Stimulated activated CD4-positive, alpha-beta T cell treated with anti-CD3 and anti-CD28 coated beads, Interleukin-4, amount 100 ng/mL, for 48 hours (primary cell): ENCODE data around the gene C10orf62.

Experiments
- DNase-seq, 2 donors: peaks; one replicate each; pipeline ENCODE4 v3.0.0-alpha.2; 2020; ENCODE audit warnings: low read depth in 2 of 2

C10orf62 gene

DNA sequence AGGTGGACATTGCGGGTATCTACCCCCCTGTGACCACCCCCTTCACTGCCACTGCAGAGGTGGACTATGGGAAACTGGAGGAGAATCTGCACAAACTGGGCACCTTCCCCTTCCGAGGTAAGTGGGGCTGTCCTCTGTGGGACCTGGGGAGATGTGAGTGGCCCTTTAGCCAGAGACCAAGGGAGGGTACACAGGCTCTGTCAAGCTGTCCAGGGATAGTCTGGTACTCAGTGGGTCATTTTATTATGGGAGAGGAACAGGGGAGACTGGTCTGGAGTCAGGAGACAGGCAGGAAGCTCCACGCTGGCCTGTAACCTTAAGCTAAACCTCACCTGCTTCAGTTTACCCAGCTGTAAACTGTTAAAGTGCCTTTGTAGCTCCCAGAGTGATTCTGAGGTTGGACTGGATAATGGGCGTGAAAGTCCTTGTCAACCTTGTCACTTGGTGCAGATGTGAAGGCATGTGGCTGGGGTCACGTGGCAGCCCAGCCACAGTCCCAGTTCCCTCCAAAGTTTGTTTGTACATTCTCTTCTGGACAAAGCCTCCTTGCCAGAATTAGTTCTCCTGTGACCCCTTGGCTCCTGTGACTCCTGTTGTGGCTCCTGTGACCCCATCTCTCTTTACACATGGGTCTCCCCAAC, 4.6 kb upstream of the C10orf62 start:
- DNase-seq, result no peak

- DNase-seq, result no peak
These were observed 4.1 kb upstream of the C10orf62 start for GRCh38 chr10:97585439-97585811.

- no peak for DNase-seq
These were observed 2.3 kb upstream of the C10orf62 start for GRCh38 chr10:97587183-97587582.

DNA sequence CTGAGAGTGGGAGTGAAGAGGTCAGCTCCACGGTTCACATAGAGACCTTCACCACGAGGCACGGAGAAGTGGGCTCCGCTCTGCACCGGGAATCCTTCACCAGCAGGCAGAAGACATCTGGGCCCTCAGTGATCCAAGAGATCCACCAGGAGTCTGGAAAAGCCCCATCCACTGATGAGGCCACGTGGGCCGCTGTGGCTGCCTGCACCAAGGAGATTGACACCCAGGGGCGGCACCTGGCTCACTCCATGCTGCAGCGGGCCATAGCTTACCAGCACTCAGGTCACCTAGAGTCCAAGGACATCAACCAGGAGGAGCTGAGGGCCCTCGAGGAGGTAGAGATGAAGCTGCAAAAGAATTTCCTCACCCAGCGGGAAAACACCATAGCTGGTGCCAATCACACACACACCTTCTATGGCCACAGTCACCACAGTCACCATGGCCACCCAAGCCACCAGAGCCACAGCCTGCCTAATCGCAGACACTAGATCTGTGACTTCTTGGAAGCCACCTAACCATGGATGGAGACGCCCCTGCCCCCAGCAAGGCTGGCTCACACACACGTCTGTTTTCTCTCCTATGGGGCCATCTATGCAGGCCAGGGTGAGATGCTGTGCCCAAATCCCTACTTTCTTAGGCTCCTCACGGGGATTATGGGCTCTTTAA, 694 bp downstream of the C10orf62 start:
- DNase-seq, result no peak

GRCh38 chr10:97590748-97591495, 1.4 kb downstream of the C10orf62 start:
- no peak for DNase-seq

DNA sequence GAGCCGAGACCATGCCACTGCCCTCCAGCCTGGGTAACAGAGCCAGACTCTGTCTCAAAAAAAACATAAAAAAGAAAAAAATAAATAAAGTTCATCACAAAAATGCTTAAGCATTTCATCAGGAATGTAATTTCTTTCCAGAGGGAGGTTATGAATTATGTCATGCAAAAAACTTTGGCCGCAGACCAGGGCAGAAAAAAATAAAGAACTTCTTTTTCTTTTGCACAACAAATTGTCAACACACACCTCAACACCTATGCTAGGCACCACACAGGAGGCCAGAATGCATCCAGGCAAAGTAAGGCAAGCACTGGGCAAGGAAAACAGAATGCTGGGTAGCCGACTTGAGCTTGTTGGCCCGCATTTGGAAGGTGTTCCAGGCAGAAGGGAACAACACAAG, 3.9 kb downstream of the C10orf62 start:
- no peak for DNase-seq

DNA sequence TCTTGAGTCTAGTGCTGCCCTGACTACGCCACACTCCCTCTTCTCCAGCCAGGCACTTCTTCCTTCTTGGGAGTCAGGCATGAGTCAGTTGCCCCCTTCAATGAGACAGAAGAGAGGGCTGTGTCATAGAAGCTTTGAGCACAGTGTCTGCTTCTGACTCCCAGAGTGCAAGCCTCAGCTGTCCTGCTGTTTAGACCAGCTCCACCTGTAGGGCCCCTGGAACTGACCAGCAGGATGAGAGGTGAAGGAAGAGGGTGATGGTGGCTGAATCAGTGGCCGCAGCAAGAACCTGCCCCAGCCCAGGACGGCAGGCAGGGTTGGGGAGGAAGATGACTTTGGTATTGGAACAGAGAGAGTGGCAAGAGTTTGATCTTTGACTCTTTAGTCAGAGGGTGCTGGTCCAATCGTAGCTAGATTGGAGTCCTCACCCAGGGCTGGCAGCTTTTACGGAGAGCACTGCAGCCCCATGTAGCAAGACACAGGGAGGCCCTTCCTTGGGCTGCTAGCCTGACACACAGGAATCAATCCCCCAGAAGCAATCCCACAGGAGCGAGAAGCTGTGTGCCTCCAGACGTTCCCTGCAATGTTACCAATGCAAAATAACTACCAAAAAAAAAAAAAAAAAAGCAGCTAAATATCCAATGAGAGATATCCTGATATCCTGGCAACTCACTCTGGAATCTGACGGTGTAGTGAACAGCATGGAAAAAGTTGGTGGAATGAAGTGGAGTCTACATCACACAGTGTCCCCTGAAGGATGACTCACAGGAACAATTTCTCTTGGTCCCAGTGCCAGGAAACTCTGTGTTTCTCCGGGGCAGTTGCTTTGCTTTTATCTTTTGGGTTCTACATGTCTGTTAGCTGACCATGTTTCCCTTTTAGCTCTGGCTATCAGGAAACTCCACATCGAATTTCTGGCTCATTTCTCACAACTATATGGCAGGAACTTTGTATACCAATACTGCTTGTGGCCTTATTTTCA, 6.9 kb downstream of the C10orf62 start:
- DNase-seq, result no peak

GRCh38 chr10:97597778-97598177, 8.3 kb downstream of the C10orf62 start:
- no peak for DNase-seq

- DNase-seq, result no peak
These were observed 9.1 kb downstream of the C10orf62 start for GRCh38 chr10:97598407-97599271.

- no peak for DNase-seq
These were observed 9.7 kb downstream of the C10orf62 start for GRCh38 chr10:97599272-97599619.

DNA sequence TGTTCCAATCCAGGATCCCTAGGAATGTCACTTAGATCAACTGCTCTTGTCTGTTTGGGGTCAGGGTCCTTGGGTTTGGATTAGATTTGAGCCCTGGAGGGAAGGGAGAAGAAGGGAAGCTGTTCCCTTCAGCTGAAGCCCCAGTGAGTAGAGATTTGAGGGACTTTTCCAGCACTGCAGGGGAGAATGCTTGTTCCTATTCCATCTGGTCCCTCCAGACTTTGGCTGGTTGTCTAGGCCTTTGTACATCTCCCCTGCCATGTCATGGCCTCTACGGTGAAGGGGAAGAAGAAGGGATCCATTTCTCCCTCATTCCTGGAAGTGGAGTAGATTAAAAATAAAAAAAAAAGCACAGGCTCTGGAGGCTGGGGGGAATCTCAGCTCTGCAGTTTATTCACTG, 11.1 kb downstream of the C10orf62 start:
- DNase-seq, result no peak

DNA sequence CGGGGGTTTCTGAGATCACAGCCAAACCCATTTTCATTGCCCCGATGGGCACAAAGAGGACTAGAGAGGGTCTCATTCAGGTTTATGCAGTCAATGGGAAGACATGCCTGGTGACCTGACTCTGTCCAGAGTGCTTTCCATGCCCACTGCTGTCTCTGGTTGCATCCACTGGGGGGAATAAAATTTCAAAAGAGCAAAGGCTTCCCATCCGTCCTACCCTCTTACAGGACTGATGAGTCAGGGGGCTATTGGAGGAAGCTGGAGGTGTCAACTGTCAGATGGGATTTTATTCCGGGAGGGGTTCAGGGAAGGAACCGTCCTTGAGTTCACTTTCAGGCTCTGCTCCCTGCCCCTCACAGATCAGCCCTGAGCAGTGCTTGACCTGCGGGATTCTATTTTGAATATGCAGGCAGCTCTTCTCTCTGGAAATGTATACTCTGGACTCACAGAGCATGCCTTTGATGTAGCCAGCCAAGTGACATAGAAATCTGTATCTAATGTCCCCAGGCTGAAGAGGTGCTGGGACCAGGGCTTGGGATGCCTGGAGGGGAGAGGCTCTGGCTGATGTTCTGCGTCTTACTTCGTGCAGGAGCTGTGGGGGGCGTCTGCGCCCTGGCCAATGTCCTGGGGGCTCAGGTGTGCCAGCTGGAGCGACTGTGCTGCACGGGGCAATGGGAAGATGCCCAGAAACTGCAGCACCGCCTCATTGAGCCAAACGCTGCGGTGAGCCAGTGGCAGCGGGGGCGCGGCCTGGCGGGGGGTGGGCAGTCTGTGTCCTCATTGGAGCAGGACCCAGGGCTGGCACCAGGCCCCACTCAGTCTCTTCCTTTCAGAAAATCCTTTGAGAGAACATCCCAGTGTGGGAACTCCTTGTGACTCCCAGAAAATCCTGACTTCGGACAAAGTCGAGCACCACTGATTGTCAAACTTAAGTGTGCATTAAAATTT, 12.0 kb downstream of the C10orf62 start:
- DNase-seq, result no peak

DNA sequence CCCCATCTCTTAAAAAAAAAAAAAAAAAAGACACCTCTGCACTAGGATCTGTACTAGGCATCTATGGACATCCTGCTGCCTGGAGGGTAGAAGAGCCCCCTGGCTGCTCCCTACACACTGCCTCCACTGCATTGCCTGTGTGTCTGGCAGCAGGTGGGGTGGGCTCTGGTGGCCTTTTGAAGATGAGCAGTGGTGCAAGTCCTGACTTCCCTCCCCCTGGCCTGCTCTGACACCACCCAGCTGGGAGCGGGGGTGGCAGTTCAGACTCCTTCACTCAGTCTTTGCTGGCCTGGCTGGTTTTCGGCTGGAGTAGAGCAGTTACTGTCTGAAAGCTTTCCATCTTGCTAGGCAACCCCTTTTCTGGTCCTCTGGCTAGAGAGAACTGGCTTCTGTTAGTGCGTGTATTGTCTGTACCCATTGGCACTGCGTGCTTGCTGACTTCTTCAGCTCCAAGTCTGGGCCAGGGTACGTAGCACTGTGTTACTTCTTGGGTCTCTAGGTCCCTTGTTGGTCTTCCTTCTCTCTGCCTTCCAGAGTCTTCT, 17.6 kb downstream of the C10orf62 start:
- no peak for DNase-seq

GRCh38 chr10:97608991-97609561, 19.6 kb downstream of the C10orf62 start:
- DNase-seq, result no peak

- DNase-seq, result no peak
These were observed 22.0 kb downstream of the C10orf62 start for GRCh38 chr10:97611473-97611872.

- DNase-seq, result no peak
These were observed 22.9 kb downstream of the C10orf62 start for GRCh38 chr10:97612386-97612785.

GRCh38 chr10:97618285-97618684, 28.8 kb downstream of the C10orf62 start:
- no peak for DNase-seq

DNA sequence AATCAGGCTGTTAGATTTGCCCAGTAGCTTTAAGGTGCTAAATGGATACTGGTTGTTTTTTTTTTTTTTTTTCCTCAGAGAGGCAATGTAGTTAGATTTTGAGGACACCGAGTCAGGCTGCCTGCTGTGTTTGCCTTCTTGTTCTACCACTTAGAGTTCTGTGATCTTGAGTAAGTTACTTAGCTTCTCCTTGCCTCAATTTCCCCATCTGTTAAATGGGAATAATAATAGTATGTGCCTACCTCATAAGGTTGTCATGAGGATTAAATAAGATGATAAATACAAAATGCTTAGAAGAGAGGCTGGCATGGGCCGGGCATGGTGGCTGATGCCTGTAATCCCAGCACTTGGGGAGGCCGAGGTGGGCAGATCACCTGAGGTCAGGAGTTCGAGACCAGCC, 29.2 kb downstream of the C10orf62 start:
- DNase-seq, result no peak

DNA sequence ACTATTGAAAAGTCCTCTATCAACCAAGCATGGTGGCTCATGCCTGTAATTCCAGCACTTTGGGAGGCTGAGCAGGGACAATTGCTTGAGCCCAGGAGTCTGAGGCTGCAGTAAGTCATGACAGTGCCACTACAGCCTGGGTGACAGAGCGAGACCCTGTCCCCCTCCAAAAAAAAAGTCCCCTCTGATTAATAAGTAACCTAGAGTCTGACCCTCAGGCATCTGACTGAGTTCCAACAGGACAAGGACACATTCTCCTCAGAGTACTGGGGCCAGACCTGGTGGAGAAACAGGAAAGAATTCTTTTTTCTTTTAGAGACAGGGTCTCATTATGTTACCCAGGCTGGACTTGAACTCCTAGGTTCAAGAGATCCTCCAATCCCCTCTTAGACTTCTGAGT, 33.8 kb downstream of the C10orf62 start:
- no peak for DNase-seq
